Caki2 (cell line): Measurements from ENCODE around the gene ZDHHC4. TPM values are rescaled to one million over a fixed set of nuclear protein-coding genes. Genes with fewer than 3 reads are reported as not detected.

ENCODE experiments used
- DNase-seq: peaks from one replicate; pipeline ENCODE4 v3.0.0-alpha.2; 2015; ENCODE audit warnings: low read depth
- in situ Hi-C: cut with HindIII; loops from 2 replicates; pipeline ENCODE4 v1.10.0; 2016; ENCODE audit warnings: low sequenced_read_pairs, low pct_unique_long_range_greater_than_20kb, mixed read lengths
- total RNA-seq: library from RNA; depleted of rRNA; stranded (reverse); fragments of >200 nt; shearing (Covaris generic); gene quantifications from 2 replicates; pipeline ENCODE4 v1.2.3, GENCODE V29; 2014; ENCODE audit warnings: low replicate concordance; rRNA removed

Gene ZDHHC4
- total RNA-seq, result 103 and 129 TPM in 2 replicates

GRCh38 chr7:6577369-6578113 is at the start of gene ZDHHC4:
ZDHHC4 (plus strand) TSS chr7:6577454; CDS start chr7:6580562, 3,108 bp downstream.
- DNase-seq, result peak; percentile 73
- in situ Hi-C loops, result no loop called here

GRCh38 chr7:6528401-6529130 is 48.7 kb upstream of the ZDHHC4 start:
- in situ Hi-C loops, result no loop called here
- no peak for DNase-seq

- in situ Hi-C loops, result no loop called here
- DNase-seq, result no peak
Observed at GRCh38 chr7:6529643-6530042, 47.6 kb upstream of the ZDHHC4 start.

- in situ Hi-C loops, result no loop called here
- DNase-seq, result no peak
Observed at GRCh38 chr7:6530626-6531491, 46.4 kb upstream of the ZDHHC4 start.

GRCh38 chr7:6531492-6532279 is 45.6 kb upstream of the ZDHHC4 start:
- in situ Hi-C loops, result no loop called here
- no peak for DNase-seq

GRCh38 chr7:6532516-6532915 is 44.7 kb upstream of the ZDHHC4 start:
- in situ Hi-C loops, result no loop called here
- no peak for DNase-seq

- in situ Hi-C loops, result no loop called here
- DNase-seq, result no peak
Observed at GRCh38 chr7:6533893-6534495, 43.3 kb upstream of the ZDHHC4 start.

- no peak for DNase-seq
- in situ Hi-C loops, result no loop called here
Observed at GRCh38 chr7:6536262-6537260, 40.7 kb upstream of the ZDHHC4 start.

- DNase-seq, result no peak
- in situ Hi-C loops, result no loop called here
Observed at GRCh38 chr7:6542368-6542767, 34.9 kb upstream of the ZDHHC4 start.

GRCh38 chr7:6545398-6546126 is 31.7 kb upstream of the ZDHHC4 start:
- no peak for DNase-seq

GRCh38 chr7:6546498-6547251 is 30.6 kb upstream of the ZDHHC4 start:
- in situ Hi-C loops, result no loop called here
- no peak for DNase-seq

More at GRCh38 chr7:6545398-6546126, 31.7 kb upstream of the ZDHHC4 start:
- in situ Hi-C loops, result no loop called here

GRCh38 chr7:6547400-6547799 is 29.9 kb upstream of the ZDHHC4 start:
- in situ Hi-C loops, result no loop called here
- no peak for DNase-seq

GRCh38 chr7:6551016-6551511 is 26.2 kb upstream of the ZDHHC4 start, which contains the start of gene GRID2IP:
GRID2IP (minus strand) TSS chr7:6551461; CDS start chr7:6551436, 25 bp downstream.
- in situ Hi-C loops, result no loop called here

GRCh38 chr7:6553448-6554044 is 23.7 kb upstream of the ZDHHC4 start:
- in situ Hi-C loops, result no loop called here
- no peak for DNase-seq

More at GRCh38 chr7:6551016-6551511, 26.2 kb upstream of the ZDHHC4 start, which contains the start of gene GRID2IP:
- no peak for DNase-seq

GRCh38 chr7:6554848-6555247 is 22.4 kb upstream of the ZDHHC4 start:
- DNase-seq, result no peak
- in situ Hi-C loops, result no loop called here
